ENCODE measurements around the gene BEND4.

Gene BEND4

DNA sequence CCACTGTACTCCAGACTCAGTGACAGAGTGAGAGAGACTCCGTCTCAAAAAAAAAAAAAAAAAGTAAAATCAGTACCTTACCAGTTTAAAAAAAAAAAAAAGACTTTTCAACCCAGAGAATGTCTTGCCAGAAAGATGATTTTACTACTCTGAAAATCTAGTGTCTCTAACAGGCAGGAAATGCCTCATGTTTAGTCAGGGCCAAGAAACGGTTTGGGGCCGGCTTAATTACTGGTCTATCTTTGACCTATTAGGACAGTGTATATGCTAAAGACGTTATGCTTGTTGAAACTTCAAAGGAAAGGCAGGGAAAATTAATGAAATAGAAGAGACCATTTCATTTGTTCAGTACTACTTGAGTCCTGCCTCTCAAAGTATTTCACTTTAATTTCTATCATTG is 9.9 kb downstream of the BEND4 start:
- in situ Hi-C loops (cut with HindIII; ENCODE audit: low sequenced_read_pairs) = no loop called here
- no peak for DNase-seq (ENCODE audit: low read depth, low spot score)
- no peak overlapping the region for H3K4me3 ChIP-seq (ENCODE audit: low read depth, low read length)
- TF ChIP-seq, protein P1, sequence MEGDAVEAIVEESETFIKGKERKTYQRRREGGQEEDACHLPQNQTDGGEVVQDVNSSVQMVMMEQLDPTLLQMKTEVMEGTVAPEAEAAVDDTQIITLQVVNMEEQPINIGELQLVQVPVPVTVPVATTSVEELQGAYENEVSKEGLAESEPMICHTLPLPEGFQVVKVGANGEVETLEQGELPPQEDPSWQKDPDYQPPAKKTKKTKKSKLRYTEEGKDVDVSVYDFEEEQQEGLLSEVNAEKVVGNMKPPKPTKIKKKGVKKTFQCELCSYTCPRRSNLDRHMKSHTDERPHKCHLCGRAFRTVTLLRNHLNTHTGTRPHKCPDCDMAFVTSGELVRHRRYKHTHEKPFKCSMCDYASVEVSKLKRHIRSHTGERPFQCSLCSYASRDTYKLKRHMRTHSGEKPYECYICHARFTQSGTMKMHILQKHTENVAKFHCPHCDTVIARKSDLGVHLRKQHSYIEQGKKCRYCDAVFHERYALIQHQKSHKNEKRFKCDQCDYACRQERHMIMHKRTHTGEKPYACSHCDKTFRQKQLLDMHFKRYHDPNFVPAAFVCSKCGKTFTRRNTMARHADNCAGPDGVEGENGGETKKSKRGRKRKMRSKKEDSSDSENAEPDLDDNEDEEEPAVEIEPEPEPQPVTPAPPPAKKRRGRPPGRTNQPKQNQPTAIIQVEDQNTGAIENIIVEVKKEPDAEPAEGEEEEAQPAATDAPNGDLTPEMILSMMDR (IDR thresholded peaks at IDR 0.05; ENCODE audit: low read depth, low read length) = no peak

DNA sequence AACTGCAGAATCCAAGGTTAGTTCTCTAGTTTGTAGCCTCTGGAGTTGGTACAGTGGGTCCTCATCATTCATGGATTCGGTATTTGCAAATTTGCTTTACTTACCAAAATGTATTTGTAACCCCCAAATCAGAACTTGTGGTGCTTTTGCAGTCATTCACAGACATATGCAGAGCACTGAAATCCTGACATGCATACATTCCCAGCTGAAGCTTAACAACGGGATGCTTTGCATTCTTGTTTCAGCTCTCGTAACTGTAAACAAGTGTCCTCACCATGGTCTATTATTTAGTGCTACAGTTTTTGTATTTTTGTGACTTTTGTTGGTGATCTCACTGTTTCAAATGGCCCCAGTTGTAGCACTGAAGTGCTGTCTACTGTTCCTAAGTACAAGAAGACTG is 16.1 kb downstream of the BEND4 start:
- in situ Hi-C loops (cut with HindIII; ENCODE audit: low sequenced_read_pairs) = no loop called here

DNA sequence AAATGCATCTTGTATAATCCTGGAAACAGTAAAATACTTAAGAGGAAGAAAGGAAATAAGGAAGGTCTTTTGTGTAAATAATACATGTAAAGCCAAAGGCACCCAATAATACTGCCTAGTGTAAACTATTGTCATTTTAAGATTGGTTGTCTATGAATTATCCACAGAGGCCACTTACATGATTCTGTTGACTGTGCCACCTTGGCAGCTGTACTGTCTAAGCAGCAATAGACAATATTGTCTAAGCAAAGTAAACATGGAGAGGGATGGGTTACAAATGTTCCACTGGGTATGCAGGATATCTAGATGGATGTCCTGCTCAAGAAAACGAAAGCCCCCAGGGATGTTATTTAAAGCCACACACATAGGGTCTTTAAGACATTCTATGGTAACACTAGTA is 19.4 kb downstream of the BEND4 start:
- TF ChIP-seq, protein P1 (IDR thresholded peaks at IDR 0.05; ENCODE audit: low read depth, low read length) = no peak
- no peak overlapping the region for H3K4me3 ChIP-seq (ENCODE audit: low read depth, low read length)
- no peak for DNase-seq (ENCODE audit: low read depth, low spot score)
- in situ Hi-C loops (cut with HindIII; ENCODE audit: low sequenced_read_pairs) = no loop called here

More for the DNA sequence above, 16.1 kb downstream of the BEND4 start:
- TF ChIP-seq, protein P1 (IDR thresholded peaks at IDR 0.05; ENCODE audit: low read depth, low read length) = no peak
- H3K4me3 ChIP-seq (ENCODE audit: low read depth, low read length) = no peak overlapping the region
- DNase-seq (ENCODE audit: low read depth, low spot score) = no peak

DNA sequence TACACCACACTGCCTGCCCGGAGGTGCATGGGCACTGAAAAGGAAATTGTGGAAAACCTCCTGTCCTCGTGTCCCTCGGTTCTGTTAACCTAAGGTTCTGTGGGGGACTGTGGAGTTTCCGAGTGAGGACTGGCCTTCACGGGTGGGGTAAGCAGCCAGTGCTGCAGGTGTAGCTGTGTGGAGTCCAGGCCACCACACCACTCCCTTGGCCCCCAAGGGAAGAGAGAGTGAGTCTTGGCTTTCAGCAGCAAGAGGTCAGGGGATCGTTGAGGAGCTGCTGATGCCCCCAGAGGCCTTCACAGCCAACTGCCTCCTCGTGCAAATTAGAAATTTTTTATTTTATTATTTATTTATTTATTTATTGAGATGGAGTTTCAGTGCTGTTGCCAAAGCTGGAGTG is 20.4 kb downstream of the BEND4 start:
- in situ Hi-C loops (cut with HindIII; ENCODE audit: low sequenced_read_pairs) = no loop called here
- H3K4me3 ChIP-seq (ENCODE audit: low read depth, low read length) = no peak overlapping the region
- DNase-seq (ENCODE audit: low read depth, low spot score) = no peak
- TF ChIP-seq, protein P1 (IDR thresholded peaks at IDR 0.05; ENCODE audit: low read depth, low read length) = no peak

DNA sequence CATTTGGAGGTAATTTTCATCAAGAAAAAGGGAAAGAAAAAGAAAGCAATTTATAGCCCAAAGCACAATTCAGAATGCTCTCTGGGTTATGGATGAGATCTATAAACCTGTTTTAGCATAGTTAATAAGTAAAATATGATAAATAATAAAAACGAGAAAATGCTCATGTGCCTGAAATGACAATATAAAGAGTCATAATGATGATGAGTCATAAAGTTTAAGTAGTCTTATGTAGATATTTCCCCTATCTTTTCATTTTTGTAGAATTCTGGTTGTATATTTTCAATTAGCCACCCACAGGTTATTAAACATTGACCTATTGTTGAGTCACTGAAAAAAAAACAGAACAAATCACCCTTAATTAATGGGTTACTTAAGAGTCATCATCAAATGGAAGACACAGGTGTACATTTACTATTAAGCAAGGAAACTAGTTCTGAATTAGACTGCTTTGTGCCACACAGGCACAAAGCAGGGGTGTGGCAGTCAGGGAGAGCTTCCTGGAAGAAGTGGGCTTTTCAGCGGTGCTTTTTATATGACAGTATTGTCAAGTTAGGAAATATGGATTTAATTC is 29.3 kb downstream of the BEND4 start:
- in situ Hi-C loops (cut with HindIII; ENCODE audit: low sequenced_read_pairs) = no loop called here
- H3K4me3 ChIP-seq (ENCODE audit: low read depth, low read length) = no peak overlapping the region
- TF ChIP-seq, protein P1 (IDR thresholded peaks at IDR 0.05; ENCODE audit: low read depth, low read length) = no peak
- no peak for DNase-seq (ENCODE audit: low read depth, low spot score)

DNA sequence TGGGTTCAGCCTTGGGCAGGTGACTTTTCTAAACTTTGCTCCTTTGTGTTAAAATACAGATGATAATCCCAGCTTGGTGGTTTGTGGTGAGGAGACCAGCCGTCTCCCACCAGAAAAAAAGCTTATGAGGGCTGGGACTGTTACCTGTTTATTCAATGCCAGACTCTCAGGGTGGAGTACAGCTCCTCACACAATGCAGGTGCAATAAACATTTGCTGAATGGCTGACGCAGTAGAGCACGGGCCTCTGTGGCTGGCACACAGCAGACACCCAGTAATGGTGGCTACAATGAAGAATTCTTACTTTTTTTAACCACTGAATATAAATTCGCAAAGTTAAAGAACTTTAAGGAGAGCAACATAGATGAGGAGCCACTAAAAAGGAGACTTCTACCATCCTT is 30.2 kb downstream of the BEND4 start:
- H3K4me3 ChIP-seq (ENCODE audit: low read depth, low read length) = no peak overlapping the region
- no peak for DNase-seq (ENCODE audit: low read depth, low spot score)
- in situ Hi-C loops (cut with HindIII; ENCODE audit: low sequenced_read_pairs) = no loop called here
- TF ChIP-seq, protein P1 (IDR thresholded peaks at IDR 0.05; ENCODE audit: low read depth, low read length) = no peak

DNA sequence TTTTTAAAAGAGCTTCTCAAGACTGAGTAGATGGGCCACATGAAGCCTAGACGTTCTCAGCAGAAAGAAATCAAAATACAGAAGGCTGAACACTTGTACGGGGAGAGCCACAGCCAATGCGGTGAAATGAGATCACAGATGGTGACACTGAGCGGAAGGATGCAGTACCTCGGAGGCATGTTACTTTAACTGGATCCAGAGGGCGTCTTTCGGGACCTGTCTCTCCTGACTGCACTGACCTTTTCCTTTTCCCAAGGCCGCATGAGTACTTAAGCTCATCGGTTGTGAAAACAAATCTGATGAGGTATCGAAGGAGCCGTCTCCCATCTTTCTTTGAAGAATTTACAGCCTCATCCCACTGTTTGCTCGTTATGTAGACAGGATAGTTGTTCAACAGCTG is 32.6 kb downstream of the BEND4 start:
- H3K4me3 ChIP-seq (ENCODE audit: low read depth, low read length) = no peak overlapping the region
- no peak for DNase-seq (ENCODE audit: low read depth, low spot score)
- in situ Hi-C loops (cut with HindIII; ENCODE audit: low sequenced_read_pairs) = no loop called here
- TF ChIP-seq, protein P1 (IDR thresholded peaks at IDR 0.05; ENCODE audit: low read depth, low read length) = no peak

All from astrocyte of the spinal cord (primary cell).